D721Med (cell line): ENCODE data around the gene NUFIP2.

Source experiments
- DNase-seq: peaks from one replicate; pipeline ENCODE4 v3.0.0; 2011; ENCODE audit warnings: low spot score; ENCODE audit not compliant: insufficient read length
- FAIRE-seq: peaks from 2 replicates; lab custom pipeline; 2011; peaks lifted over from hg19 to GRCh38; lab: Jason Lieb, UNC
- CTCF ChIP-seq: IDR thresholded peaks from 2 replicates; pipeline ENCODE4 v1.5.1; 2012; ENCODE audit warnings: mild to moderate bottlenecking, control low read depth; ENCODE audit not compliant: insufficient read depth; ENCODE audit errors: missing control alignments

The NUFIP2 gene

DNA sequence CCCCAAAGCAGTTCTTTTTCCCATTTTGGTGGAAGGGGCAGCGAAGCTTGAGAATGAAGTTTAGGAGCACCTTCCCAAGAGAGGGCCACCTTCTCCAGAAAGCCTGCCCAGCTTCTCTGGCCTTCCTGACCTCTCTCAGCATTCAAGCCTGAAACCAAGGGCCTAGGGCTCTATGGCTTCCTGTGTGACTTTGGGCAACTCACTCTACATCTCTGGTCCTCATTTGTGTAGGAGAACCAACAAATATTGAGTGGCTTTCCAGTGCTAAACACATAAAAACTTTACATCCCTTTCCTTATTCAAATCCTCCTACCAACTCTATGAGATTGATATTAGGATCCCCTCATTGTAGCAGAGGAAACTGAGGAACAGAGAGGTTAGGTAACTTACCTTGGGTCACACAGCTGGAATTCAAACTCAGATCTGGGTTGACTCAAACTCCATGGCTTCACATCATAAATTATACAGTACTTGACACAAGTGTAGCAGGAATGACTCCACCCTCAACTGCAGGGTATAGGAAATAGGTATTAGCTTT lies 81.8 kb downstream of the NUFIP2 start:
- FAIRE-seq (no peak), DNase-seq (no peak)
- TF ChIP-seq CTCF = no peak

GRCh38 chr17:29210879-29211278 lies 83.1 kb downstream of the NUFIP2 start:
- TF ChIP-seq CTCF = no peak
- no peak for FAIRE-seq
- DNase-seq = no peak

- DNase-seq = no peak
- no peak for FAIRE-seq
- no peak for TF ChIP-seq CTCF
Measured at GRCh38 chr17:29209073-29209472, 84.9 kb downstream of the NUFIP2 start.

DNA sequence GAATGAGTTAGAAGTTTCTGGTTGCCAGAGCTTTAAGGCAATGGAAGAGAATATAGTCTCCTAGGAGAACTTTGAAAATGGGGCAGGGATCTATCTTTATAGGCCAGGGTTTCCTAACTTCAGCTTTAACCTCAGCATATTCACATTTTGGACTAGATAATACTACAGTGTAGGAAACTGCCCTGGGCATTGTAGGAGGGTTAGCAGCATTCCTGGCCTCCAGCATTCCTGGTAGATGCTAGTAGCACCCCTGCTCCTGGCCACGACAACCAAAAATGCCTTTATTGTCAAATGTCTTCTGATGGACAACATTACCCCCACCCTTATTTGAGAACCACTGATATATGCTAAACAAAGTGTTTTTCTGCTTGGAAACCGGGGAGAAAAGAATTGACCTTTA lies 86.0 kb downstream of the NUFIP2 start:
- no peak for TF ChIP-seq CTCF
- FAIRE-seq = no peak
- no peak for DNase-seq
